Stomach smooth muscle (tissue), 2 donors: ENCODE data around the gene ZBP1.

Experiments
- H3K27ac ChIP-seq: one replicate; pipeline ENCODE4 v1.7.0; 2013; ENCODE audit warnings: mild to moderate bottlenecking, low read length, inconsistent platforms
- H3K27me3 ChIP-seq, 2 donors: one replicate each; pipeline ENCODE4 v1.7.0; 2013; ENCODE audit warnings: low read length in 2 of 2; ENCODE audit not compliant: insufficient read depth in 2 of 2, control insufficient read depth in 1 of 2
- H3K36me3 ChIP-seq, 2 donors: one replicate each; pipeline ENCODE4 v1.7.0; 2013; ENCODE audit warnings: low read length in 2 of 2; ENCODE audit not compliant: control insufficient read depth in 2 of 2, insufficient read depth in 2 of 2
- H3K4me1 ChIP-seq: one replicate; pipeline ENCODE4 v1.7.0; 2013; ENCODE audit warnings: low read length; ENCODE audit not compliant: control insufficient read depth, insufficient read depth
- H3K4me3 ChIP-seq, 2 donors: one replicate each; pipeline ENCODE4 v1.7.0; 2013; ENCODE audit warnings: low read length in 2 of 2
- H3K9ac ChIP-seq, 2 donors: one replicate each; pipeline ENCODE4 v1.7.0; 2013; ENCODE audit warnings: low read length in 2 of 2, mild to moderate bottlenecking in 1 of 2
- H3K9me3 ChIP-seq, 2 donors: one replicate each; pipeline ENCODE4 v1.7.0; 2013; ENCODE audit warnings: low read length in 2 of 2; ENCODE audit not compliant: control insufficient read depth in 2 of 2
- donor health status: healthy.
- donor health status: Pancreatic carcinoma.

The ZBP1 gene

DNA sequence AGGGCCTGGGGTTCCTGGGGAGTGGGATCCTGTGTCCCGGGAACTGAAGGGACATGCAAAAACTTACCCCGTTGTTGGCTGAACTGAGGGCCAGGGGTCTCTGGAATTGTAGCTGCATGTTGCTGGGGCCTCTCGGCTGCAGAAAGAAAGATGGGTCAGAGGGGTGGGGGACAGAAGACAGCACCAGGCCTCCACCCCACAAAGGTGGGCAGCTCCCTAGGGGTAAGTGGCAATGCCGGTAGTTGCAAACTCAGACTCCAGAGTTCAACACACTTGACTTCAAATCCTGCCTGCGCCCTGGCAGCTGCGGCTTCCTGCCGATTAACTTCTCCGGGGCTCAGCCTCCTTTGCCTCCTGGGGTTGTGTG is 4.8 kb downstream of the ZBP1 start:
- Histone ChIP-seq H3K9ac (no peak overlapping the region), H3K27me3 (no peaks in the 10 kb centered on the region), H3K4me1 (no peaks in the 10 kb centered on the region), H3K4me3 (no peak overlapping the region), H3K36me3 (no peaks in the 10 kb centered on the region), H3K9me3 (no peaks in the 10 kb centered on the region), H3K27ac (no peak overlapping the region)

DNA sequence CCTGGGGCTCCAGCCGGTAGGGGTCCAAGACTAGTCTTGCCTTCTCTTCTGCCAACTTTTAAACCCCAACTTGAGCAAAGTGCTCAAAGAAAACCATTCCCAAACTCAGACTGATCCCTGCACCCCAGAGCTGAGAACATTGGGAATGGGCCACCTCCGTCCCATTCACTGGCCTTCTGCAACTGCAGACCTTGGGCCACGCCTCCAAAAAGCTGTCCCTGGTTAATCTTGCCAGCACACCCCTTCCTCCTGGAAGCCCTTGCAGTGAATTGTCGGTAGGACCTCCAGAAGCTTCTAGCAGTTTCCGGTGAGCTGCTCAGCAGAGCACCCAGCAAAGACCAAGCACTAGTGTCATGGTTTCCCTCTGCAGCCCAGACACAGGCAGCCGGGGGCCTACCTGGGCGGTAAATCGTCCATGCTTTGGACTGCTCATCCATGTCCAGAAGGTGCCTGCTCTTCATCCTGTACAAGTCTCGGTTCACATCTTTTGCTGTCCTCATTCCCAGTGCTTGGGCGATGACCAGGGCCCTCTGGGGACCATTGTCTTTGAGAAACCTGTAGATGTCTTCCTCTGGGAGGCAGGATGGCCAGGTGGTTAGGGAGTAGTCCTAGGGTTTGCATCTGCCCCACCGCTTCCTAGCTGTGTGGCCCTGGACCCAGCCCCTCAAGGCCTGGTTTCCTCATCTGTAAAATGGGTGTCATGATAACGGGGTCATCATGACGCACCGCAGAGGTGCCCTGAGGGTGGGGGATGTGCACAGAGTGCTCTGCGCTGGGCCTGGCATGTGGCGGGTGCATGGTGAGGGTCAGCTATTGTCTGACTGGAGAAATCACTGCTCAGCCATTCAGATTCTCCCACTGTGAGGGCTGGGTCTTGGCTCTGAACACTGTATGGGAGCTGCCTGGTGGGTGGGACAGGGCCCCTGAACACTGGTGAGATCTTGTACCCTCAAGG is 5.5 kb downstream of the ZBP1 start:
- no peak overlapping the region for H3K4me3 ChIP-seq
- H3K27me3 ChIP-seq, result peaks cover 0 to 2% of the 10 kb centered on the region in 2 donors
- H3K4me1 ChIP-seq, result no peaks in the 10 kb centered on the region
- no peaks in the 10 kb centered on the region for H3K36me3 ChIP-seq
- no peak overlapping the region for H3K27ac ChIP-seq
- no peak overlapping the region for H3K9ac ChIP-seq
- no peaks in the 10 kb centered on the region for H3K9me3 ChIP-seq

DNA sequence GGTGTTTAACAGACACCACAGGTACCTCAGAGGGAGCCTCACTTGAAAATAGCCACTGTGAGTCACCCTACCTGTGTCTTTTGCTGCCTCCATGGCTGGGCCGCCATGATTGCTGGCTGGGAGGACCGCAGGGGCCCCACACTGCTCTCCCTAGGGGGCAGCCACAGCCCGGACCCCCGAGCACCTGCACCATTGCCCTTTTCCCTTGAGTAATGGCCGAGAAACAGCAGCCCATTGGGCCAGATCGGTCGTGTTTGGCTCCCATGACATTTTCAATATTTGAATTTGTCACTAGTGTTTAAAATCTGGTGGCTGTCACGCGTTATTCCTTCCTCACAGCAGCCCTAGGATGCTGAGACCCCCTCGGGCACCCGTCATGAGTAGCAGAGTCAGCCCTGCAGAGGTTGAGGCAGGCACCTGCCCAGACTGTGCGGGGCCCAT is 6.7 kb downstream of the ZBP1 start:
- peaks cover 2 to 8% of the 10 kb centered on the region in 2 donors for H3K27me3 ChIP-seq
- no peaks in the 10 kb centered on the region for H3K9me3 ChIP-seq
- no peaks in the 10 kb centered on the region for H3K4me1 ChIP-seq

DNA sequence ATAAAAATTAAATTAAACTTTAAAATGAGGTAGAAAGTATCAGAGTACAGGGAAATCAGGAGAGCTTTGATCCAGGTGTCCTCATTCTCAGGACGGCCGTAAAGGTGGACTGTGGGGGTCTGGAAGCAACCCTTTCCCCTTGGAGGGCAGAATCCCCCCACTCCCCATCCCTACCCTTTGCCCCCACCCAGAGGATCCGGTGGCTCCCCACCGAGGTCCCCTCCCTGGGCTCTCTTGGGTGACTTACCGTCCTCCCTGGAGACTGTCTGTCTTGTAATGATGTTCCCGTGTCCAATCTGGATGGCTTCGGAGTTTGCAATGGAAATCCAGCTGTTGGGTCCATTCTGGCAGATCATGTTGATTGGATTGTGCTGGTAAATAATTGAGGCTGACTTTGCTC is 7.3 kb downstream of the ZBP1 start:
- Histone ChIP-seq H3K36me3 (no peaks in the 10 kb centered on the region), H3K9ac (no peak overlapping the region), H3K27ac (no peak overlapping the region), H3K9me3 (no peaks in the 10 kb centered on the region), H3K27me3 (peaks cover 2 to 11% of the 10 kb centered on the region in 2 donors), H3K4me3 (no peak overlapping the region), H3K4me1 (no peaks in the 10 kb centered on the region)

More for the DNA sequence above, 6.7 kb downstream of the ZBP1 start:
- Histone ChIP-seq H3K36me3 (no peaks in the 10 kb centered on the region), H3K4me3 (no peak overlapping the region), H3K27ac (no peak overlapping the region), H3K9ac (no peak overlapping the region)

DNA sequence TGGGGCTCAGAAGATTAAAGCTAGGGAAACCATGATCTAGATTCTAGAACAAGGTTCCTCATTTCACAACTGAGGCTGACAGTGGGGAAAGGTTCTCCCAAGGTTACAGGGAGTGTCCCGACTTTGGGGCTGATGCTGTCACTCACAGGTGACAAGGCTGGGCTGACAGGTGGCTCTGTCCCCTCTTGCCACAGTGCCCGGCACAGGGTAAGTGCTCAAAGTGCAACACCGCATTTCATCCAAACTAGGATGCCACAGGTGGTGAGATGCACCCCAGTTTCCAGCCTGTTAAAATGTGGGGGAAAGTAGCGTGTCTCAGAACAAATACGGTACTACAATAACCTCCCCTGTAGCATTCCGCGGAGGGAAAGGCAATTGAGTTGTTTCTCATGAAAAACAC is 7.8 kb downstream of the ZBP1 start:
- H3K4me1 ChIP-seq, result no peaks in the 10 kb centered on the region
- no peak overlapping the region for H3K4me3 ChIP-seq
- no peak overlapping the region for H3K9ac ChIP-seq
- H3K9me3 ChIP-seq, result no peaks in the 10 kb centered on the region
- no peak overlapping the region for H3K27ac ChIP-seq
- no peaks in the 10 kb centered on the region for H3K36me3 ChIP-seq
- peaks cover 2 to 11% of the 10 kb centered on the region in 2 donors for H3K27me3 ChIP-seq

DNA sequence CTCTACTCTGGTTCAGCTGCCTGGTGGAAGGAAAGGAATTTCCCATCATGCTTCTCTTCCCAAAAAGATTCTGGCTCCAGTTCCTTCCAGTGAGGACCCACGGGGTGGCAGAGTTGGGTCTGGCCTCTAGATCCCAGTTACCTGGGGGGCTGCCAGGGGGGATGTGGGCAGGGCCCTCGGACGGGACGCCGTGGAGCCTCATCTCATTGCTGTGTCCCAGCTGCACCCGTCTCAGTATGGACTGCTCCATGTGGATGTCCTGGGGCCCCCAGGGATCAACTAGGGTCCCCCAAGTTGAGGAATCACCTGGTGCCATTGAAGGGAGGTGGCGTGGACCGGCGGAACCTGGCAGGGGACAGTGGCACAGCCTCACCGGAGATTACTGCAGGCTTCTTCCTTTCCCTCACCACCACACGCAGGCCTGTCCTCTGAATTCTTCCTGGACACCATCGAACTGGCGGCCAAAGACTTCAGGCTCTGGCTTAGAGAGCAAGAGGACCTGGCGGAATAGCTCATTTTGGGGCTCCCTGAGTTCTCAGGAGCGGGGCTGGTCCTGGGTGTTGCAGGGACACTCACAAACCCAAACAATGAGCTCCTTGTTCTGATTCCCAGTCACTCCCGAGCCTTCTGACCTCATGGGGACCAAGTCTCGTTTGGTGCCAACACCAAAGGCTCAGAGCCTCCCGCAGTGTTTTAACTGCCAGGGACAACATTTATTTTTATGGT is 8.5 kb downstream of the ZBP1 start:
- Histone ChIP-seq H3K27me3 (peaks cover 2 to 11% of the 10 kb centered on the region in 2 donors), H3K27ac (no peak overlapping the region), H3K4me3 (no peak overlapping the region), H3K36me3 (no peaks in the 10 kb centered on the region), H3K4me1 (no peaks in the 10 kb centered on the region), H3K9ac (no peak overlapping the region), H3K9me3 (no peaks in the 10 kb centered on the region)

DNA sequence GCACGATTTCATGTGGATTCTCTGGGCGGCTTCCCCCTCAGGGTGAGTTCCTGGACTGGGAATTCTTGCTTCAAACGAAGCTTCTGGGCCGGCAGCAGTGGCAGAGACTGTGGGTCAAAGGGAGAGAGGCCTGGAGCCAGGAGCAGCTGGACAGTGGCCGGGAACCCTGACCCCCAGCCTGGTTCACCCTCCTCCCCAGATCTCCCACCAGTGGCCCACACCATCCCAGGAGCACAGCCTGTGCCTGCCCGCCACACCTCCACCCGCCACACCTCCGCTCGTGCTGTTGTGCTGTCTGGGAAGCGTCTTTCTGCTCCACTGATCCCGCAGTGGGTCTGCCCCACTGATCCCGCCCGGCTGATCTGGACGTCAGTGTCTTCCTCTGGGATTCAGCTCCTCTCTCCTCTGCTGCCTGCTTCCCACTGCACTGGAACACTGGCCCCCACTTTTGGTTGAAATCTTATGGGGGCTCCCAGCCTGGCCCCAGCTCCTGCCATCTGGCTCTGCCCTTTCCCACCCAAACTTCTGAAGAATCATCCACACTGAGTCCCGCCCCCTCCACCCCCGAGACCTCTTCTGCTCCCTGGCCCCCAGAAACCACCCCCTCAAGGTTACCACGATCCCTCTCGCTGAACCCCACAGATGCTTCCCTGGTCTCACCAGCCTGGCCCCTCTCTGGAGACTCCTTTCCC is 9.8 kb downstream of the ZBP1 start:
- H3K27ac ChIP-seq, result no peak overlapping the region
- H3K9me3 ChIP-seq, result no peaks in the 10 kb centered on the region
- H3K4me3 ChIP-seq, result no peak overlapping the region
- no peaks in the 10 kb centered on the region for H3K4me1 ChIP-seq
- H3K9ac ChIP-seq, result no peak overlapping the region
- peaks cover 2 to 11% of the 10 kb centered on the region in 2 donors for H3K27me3 ChIP-seq
- H3K36me3 ChIP-seq, result no peaks in the 10 kb centered on the region

DNA sequence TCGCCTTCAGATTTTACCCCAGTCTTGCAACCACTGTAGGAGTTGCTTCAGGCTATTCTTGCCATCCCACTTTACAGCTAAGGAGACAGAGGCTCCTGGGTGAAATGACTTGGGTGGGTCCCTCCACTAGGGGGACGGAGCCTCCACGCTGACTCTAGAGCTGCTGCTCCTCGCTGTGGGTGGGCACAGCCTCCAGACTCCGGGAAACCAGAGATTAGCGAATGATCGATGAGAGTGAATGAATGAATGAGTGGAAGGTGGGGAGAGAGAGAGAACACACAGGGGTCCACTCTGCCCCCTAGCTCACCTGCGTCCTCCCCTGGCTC is 10.4 kb downstream of the ZBP1 start:
- H3K4me1 ChIP-seq, result no peaks in the 10 kb centered on the region
- no peak overlapping the region for H3K9ac ChIP-seq
- H3K4me3 ChIP-seq, result no peak overlapping the region
- H3K27ac ChIP-seq, result no peak overlapping the region
- H3K9me3 ChIP-seq, result no peaks in the 10 kb centered on the region
- no peaks in the 10 kb centered on the region for H3K36me3 ChIP-seq
- peaks cover 2 to 11% of the 10 kb centered on the region in 2 donors for H3K27me3 ChIP-seq

DNA sequence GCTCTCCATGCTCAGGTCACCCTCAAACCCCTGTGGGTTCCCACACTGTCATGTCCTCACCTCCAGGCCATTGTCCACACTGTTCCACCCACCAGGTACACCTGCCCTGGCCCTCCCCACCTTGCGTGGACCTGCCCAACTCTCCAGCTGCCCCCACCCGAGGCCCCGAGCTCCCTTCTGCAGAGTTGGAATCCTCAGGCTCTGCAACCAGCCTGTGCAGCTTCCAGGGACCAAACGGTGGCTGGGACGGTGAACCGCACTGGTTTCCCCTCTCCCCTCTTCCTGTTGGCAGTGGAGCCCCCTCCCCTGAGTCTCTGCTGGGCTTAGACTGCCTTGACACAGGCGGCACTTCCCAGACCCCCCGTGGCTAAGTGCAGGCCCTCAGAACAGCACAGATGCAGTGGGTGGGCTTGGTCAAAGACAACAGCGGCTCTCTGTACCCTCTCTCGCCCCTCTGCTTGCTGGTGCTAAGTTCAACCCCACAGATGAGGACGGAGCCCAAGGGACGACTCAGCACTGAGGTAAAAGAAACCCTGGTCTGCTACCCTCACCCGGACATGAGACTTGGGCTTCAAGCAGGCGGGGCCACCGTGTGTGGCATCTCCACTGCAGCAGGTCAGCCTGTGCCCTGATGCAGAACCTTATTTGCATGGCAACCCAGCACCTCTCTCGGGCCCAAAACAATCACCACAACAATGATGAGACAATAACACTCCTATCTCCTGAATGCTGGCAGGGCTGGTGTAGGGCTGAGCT is 11.0 kb downstream of the ZBP1 start:
- Histone ChIP-seq H3K27me3 (peaks cover 2 to 11% of the 10 kb centered on the region in 2 donors), H3K9ac (no peak overlapping the region), H3K4me3 (no peak overlapping the region), H3K4me1 (no peaks in the 10 kb centered on the region), H3K36me3 (no peaks in the 10 kb centered on the region), H3K27ac (no peak overlapping the region), H3K9me3 (no peaks in the 10 kb centered on the region)

DNA sequence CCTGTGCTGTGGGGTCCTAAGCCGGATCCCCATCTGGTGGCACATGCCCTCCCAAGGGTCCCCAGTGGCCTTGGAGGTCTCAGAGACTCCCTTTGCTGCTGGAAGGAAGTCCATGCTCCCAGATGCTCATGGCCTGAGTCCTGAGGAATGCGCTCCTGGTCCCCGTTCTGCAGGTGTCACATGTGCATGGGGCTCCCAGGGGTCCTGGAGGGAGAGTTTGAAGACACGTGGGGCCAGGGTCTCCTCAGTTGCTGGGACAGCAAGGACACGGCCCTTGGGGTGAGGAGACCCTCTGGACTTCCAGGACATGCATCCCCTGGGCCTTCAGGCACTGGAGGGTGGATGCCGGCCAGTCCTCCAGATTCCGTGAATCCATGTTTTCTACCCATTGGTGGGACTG is 11.7 kb downstream of the ZBP1 start:
- H3K4me1 ChIP-seq, result no peaks in the 10 kb centered on the region
- H3K27ac ChIP-seq, result no peak overlapping the region
- no peaks in the 10 kb centered on the region for H3K9me3 ChIP-seq
- H3K4me3 ChIP-seq, result no peak overlapping the region
- H3K36me3 ChIP-seq, result no peaks in the 10 kb centered on the region
- H3K27me3 ChIP-seq, result peaks cover 2 to 11% of the 10 kb centered on the region in 2 donors
- no peak overlapping the region for H3K9ac ChIP-seq
